Endothelial cell of umbilical vein (primary cell): ENCODE data around the gene HSPA12A. TPM values are rescaled to one million over a fixed set of nuclear protein-coding genes. Genes with fewer than 3 reads are reported as not detected.

Source experiments
- BruUV-seq: library from RNA; stranded (reverse); fragments of 400-500 nt; replicated peaks from 2 replicates; lab custom pipeline; 2021; lab: Mats Ljungman, UMichigan
- CTCF ChIA-PET: fragments of 300-600, 350-600 bp; sonication (Branson Sonifier 250); formaldehyde crosslinking; loops from one replicate; lab custom pipeline; 2021; ENCODE audit warnings: antibody characterized with exemption, inconsistent platforms; lab: Charles Lee
- POLR2A ChIA-PET: fragments of 300-600, 350-600 bp; sonication (Branson Sonifier 250); formaldehyde crosslinking; loops from one replicate; lab custom pipeline; 2021; ENCODE audit warnings: antibody characterized with exemption, inconsistent platforms; lab: Charles Lee
- DNase-seq: peaks from one replicate; pipeline ENCODE4 v3.0.0-alpha.2; 2011; ENCODE audit warnings: low read depth, low spot score
- FAIRE-seq: peaks from 2 replicates; lab custom pipeline; 2011; peaks lifted over from hg19 to GRCh38; lab: Jason Lieb, UNC
- H2AFZ ChIP-seq: 2 replicates; pipeline ENCODE4 v1.6.0; 2012; ENCODE audit warnings: low read depth, low read length, control low read depth, inconsistent platforms
- H3K27ac ChIP-seq: 2 replicates; pipeline ENCODE4 v1.5.1; 2011; ENCODE audit warnings: low read depth, mild to moderate bottlenecking, control low read depth, low read length, moderate library complexity; ENCODE audit not compliant: insufficient read depth
- H3K27me3 ChIP-seq, 2 experiments: 2 replicates each; pipeline versions ENCODE4 v1.6.0 to v1.6.1; 2011; ENCODE audit warnings: low read length in 2 of 2, mixed read lengths in 1 of 2; ENCODE audit not compliant: control insufficient read depth in 2 of 2, insufficient read depth in 2 of 2
- H3K36me3 ChIP-seq, 2 experiments: 2 replicates in 1 of 2; 3 replicates in 1 of 2; pipeline ENCODE4 v1.5.1; 2011; ENCODE audit warnings: low read length in 2 of 2, mild to moderate bottlenecking in 1 of 2, moderate library complexity in 1 of 2; ENCODE audit not compliant: control insufficient read depth in 2 of 2, insufficient read depth in 2 of 2; ENCODE audit errors: extremely low read depth in 1 of 2
- H3K4me1 ChIP-seq: 3 replicates; pipeline ENCODE4 v1.5.1; 2011; ENCODE audit warnings: mild to moderate bottlenecking, low read length; ENCODE audit not compliant: control insufficient read depth, insufficient read depth; ENCODE audit errors: extremely low read depth
- H3K4me2 ChIP-seq: 2 replicates; pipeline ENCODE4 v1.6.1; 2011; ENCODE audit warnings: low read length, control low read depth, mixed read lengths; ENCODE audit not compliant: insufficient read depth
- H3K4me3 ChIP-seq, 3 experiments: fragments of 200-600 bp in 1 of 3; sonication (generic), shearing (Covaris generic) in 1 of 3; replicated peaks in 1 of 3; 2 replicates each; pipeline ENCODE4 v1.5.1; 2011 to 2016; ENCODE audit warnings: control low read depth in 3 of 3, low read length in 3 of 3, mild to moderate bottlenecking in 2 of 3, inconsistent platforms in 1 of 3, low read depth in 1 of 3, moderate library complexity in 1 of 3; ENCODE audit not compliant: insufficient read depth in 1 of 3
- H3K79me2 ChIP-seq: 2 replicates; pipeline ENCODE4 v1.6.0; 2012; ENCODE audit warnings: low read length, inconsistent platforms; ENCODE audit not compliant: control insufficient read depth, insufficient read depth
- H3K9ac ChIP-seq: replicated peaks from 2 replicates; pipeline ENCODE3; 2011; ENCODE audit warnings: low read length, control low read depth; ENCODE audit not compliant: insufficient read depth; ENCODE audit errors: extremely low read depth
- H3K9me1 ChIP-seq: replicated peaks from 3 replicates; pipeline ENCODE4 v1.6.0; 2011; ENCODE audit warnings: mild to moderate bottlenecking, low read length; ENCODE audit not compliant: control insufficient read depth, insufficient read depth; ENCODE audit errors: extremely low read depth
- H3K9me3 ChIP-seq: replicated peaks from 2 replicates; pipeline ENCODE4 v1.5.1; 2012; ENCODE audit warnings: low read length, inconsistent platforms; ENCODE audit not compliant: control insufficient read depth, insufficient read depth
- H4K20me1 ChIP-seq: replicated peaks from 2 replicates; pipeline ENCODE3; 2011; ENCODE audit warnings: mild to moderate bottlenecking, low read length; ENCODE audit not compliant: control insufficient read depth, insufficient read depth; ENCODE audit errors: extremely low read depth
- EZH2 ChIP-seq: IDR thresholded peaks from 2 replicates; pipeline ENCODE4 v1.6.1; 2012; ENCODE audit warnings: borderline replicate concordance, low read depth, mild to moderate bottlenecking, moderate library complexity, low read length, inconsistent platforms; ENCODE audit not compliant: severe bottlenecking
- FOS ChIP-seq: IDR thresholded peaks from 2 replicates; pipeline ENCODE4 v1.6.1; 2011; ENCODE audit warnings: mild to moderate bottlenecking, low read length, moderate library complexity, borderline replicate concordance; ENCODE audit not compliant: insufficient read depth
- GATA2 ChIP-seq: IDR thresholded peaks from 2 replicates; pipeline ENCODE4 v1.7.0; 2011; ENCODE audit warnings: low read depth, mild to moderate bottlenecking, moderate library complexity, mixed read lengths, low read length; ENCODE audit not compliant: insufficient read length, insufficient read depth
- JUN ChIP-seq: IDR thresholded peaks from 2 replicates; pipeline ENCODE4 v1.6.1; 2011; ENCODE audit warnings: borderline replicate concordance, low read depth; ENCODE audit not compliant: insufficient read length, insufficient read depth
- MYC ChIP-seq: IDR thresholded peaks from one replicate; pipeline ENCODE4 v1.6.1; 2011; ENCODE audit warnings: mild to moderate bottlenecking, low read depth, low read length
- POLR2A ChIP-seq: IDR thresholded peaks from 2 replicates; pipeline ENCODE4 v1.6.1; 2012; ENCODE audit warnings: low read depth, mild to moderate bottlenecking, control low read depth, low read length
- POLR2AphosphoS5 ChIP-seq: IDR thresholded peaks from 2 replicates; pipeline ENCODE4 v1.6.1; 2012; ENCODE audit warnings: low read depth, mild to moderate bottlenecking, control low read depth, low read length, moderate library complexity; ENCODE audit not compliant: insufficient read depth
- dilution Hi-C: fragments of 300-500 bp; cut with MboI; formaldehyde crosslinking; loops from one replicate; pipeline ENCODE4 v1.15.0; 2019; ENCODE audit warnings: low sequenced_read_pairs; ENCODE audit not compliant: extremely low pct_ligation_motif_present
- intact Hi-C: fragments of 100-400 bp; cut with micrococcal nuclease; formaldehyde crosslinking; loops from one replicate; pipeline ENCODE4 v1.10.0; 2022
- polyA plus RNA-seq, 4 experiments: library from polyadenylated mRNA; depleted of rRNA in 3 of 4; stranded (reverse) in 3 of 4; unstranded in 1 of 4; fragments of >200 nt; gene quantifications; 2 replicates each; pipeline versions ENCODE4 v1.2.1 to v1.2.3, GENCODE V29; 2011 to 2012; ENCODE audit warnings: missing spikeins in 1 of 4
- total RNA-seq: library from RNA; stranded (reverse); gene quantifications from 2 replicates; pipeline ENCODE4 v1.2.3, GENCODE V29; 2021
- TF ChIP-seq, protein P1 (sequence below): IDR thresholded peaks from 2 replicates; pipeline ENCODE4 v1.6.1; 2011; ENCODE audit not compliant: insufficient read depth, insufficient read length
- TF ChIP-seq, protein P2 (sequence below), 2 donors: IDR thresholded peaks; 1 replicate in 1 of 2; 2 replicates in 1 of 2; pipeline ENCODE4 v1.5.1; 2011; ENCODE audit warnings: low read length in 2 of 2, mild to moderate bottlenecking in 2 of 2, moderate library complexity in 2 of 2, control low read depth in 1 of 2, inconsistent platforms in 1 of 2, low read depth in 1 of 2; ENCODE audit not compliant: insufficient read depth in 1 of 2; ENCODE audit errors: extremely low read depth in 1 of 2

Gene HSPA12A
- total and polyA plus RNA-seq, 2 donors (not counting 3 experiments of a cell fraction or from before 2014, with no cell fraction given): 0.22 to 0.29 TPM

GRCh38 chr10:116705498-116705897, 36.9 kb downstream of the HSPA12A start:
- no TSS peak for BruUV-seq
- no peak overlapping the region for H3K4me2 ChIP-seq

More at GRCh38 chr10:116705498-116705897, 36.9 kb downstream of the HSPA12A start:
- POLR2A ChIA-PET: no interaction called here
- Histone ChIP-seq H3K27me3 (no peaks in the 10 kb centered on the region), H3K27ac (no peak overlapping the region), H3K9me3 (no peaks in the 10 kb centered on the region), H2AFZ (no peak overlapping the region), H3K36me3 (no peaks in the 10 kb centered on the region), H3K79me2 (no peaks in the 10 kb centered on the region), H4K20me1 (no peaks in the 10 kb centered on the region), H3K9me1 (no peaks in the 10 kb centered on the region), H3K4me3 (no peak overlapping the region), H3K9ac (no peak overlapping the region), H3K4me1 (no peaks in the 10 kb centered on the region)
- dilution Hi-C loops: no loop called here
- CTCF ChIA-PET: no interaction called here
- TF ChIP-seq POLR2A: no peak
- TF ChIP-seq, protein P1, sequence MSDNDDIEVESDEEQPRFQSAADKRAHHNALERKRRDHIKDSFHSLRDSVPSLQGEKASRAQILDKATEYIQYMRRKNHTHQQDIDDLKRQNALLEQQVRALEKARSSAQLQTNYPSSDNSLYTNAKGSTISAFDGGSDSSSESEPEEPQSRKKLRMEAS: no peak
- TF ChIP-seq GATA2: no peak
- no peak for TF ChIP-seq FOS
- no peak for TF ChIP-seq MYC
- TF ChIP-seq, protein P2, sequence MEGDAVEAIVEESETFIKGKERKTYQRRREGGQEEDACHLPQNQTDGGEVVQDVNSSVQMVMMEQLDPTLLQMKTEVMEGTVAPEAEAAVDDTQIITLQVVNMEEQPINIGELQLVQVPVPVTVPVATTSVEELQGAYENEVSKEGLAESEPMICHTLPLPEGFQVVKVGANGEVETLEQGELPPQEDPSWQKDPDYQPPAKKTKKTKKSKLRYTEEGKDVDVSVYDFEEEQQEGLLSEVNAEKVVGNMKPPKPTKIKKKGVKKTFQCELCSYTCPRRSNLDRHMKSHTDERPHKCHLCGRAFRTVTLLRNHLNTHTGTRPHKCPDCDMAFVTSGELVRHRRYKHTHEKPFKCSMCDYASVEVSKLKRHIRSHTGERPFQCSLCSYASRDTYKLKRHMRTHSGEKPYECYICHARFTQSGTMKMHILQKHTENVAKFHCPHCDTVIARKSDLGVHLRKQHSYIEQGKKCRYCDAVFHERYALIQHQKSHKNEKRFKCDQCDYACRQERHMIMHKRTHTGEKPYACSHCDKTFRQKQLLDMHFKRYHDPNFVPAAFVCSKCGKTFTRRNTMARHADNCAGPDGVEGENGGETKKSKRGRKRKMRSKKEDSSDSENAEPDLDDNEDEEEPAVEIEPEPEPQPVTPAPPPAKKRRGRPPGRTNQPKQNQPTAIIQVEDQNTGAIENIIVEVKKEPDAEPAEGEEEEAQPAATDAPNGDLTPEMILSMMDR (IDR thresholded peaks at IDR 0.05; ENCODE audit: extremely low read depth in 1 of 2, insufficient read depth in 1 of 2, low read depth in 1 of 2, low read length in 2 of 2): no peak
- no peak for TF ChIP-seq JUN
- TF ChIP-seq EZH2: no peak
- TF ChIP-seq POLR2AphosphoS5: no peak
- intact Hi-C loops: no loop called here
- no peak for FAIRE-seq
- no peak for DNase-seq
